Measurements from ENCODE around the gene HBG2.
"Not testable (repeated sequence)": the region's sequence is repeated elsewhere in the genome, so short reads cannot be mapped to it uniquely, and the experiment has no call there.

The HBG2 gene

GRCh38 chr11:5254646-5255413 is at the start of gene HBG2:
Gene HBG2 (minus strand): TSS chr11:5254781. CDS start chr11:5254728, 53 bp downstream.
- DNase-seq = not testable (repeated sequence)

- no peak for DNase-seq
Measured at GRCh38 chr11:5304046-5304445, 49.5 kb upstream of the HBG2 start.

- no peak for DNase-seq
Measured at GRCh38 chr11:5303626-5304025, 49.0 kb upstream of the HBG2 start.

GRCh38 chr11:5301846-5302245 is 47.3 kb upstream of the HBG2 start, which contains the start of gene OR51B4:
Gene OR51B4 (minus strand): TSS chr11:5301946. CDS start chr11:5301946, 0 bp downstream.
- DNase-seq = no peak

- DNase-seq = no peak
Measured at GRCh38 chr11:5300251-5300650, 45.7 kb upstream of the HBG2 start.

GRCh38 chr11:5298451-5298850 is 43.9 kb upstream of the HBG2 start:
- DNase-seq = no peak

GRCh38 chr11:5297721-5298323 is 43.2 kb upstream of the HBG2 start:
- no peak for DNase-seq

- not testable (repeated sequence) for DNase-seq
Measured at GRCh38 chr11:5294342-5294995, 39.9 kb upstream of the HBG2 start.

GRCh38 chr11:5293028-5293427 is 38.4 kb upstream of the HBG2 start:
- DNase-seq = no peak

GRCh38 chr11:5291207-5291838 is 36.7 kb upstream of the HBG2 start:
- no peak for DNase-seq

- DNase-seq = no peak
Measured at GRCh38 chr11:5290106-5290505, 35.5 kb upstream of the HBG2 start.

- DNase-seq = no peak
Measured at GRCh38 chr11:5289696-5290095, 35.1 kb upstream of the HBG2 start.

GRCh38 chr11:5288906-5289550 is 34.4 kb upstream of the HBG2 start:
- no peak for DNase-seq

- no peak for DNase-seq
Measured at GRCh38 chr11:5288108-5288905, 33.7 kb upstream of the HBG2 start.

- no peak for DNase-seq
Measured at GRCh38 chr11:5286901-5287300, 32.3 kb upstream of the HBG2 start.

GRCh38 chr11:5286351-5286750 is 31.8 kb upstream of the HBG2 start:
- DNase-seq = no peak

- no peak for DNase-seq
Measured at GRCh38 chr11:5285703-5286340, 31.2 kb upstream of the HBG2 start.

GRCh38 chr11:5284637-5285036 is 30.1 kb upstream of the HBG2 start:
- no peak for DNase-seq

GRCh38 chr11:5283882-5284281 is 29.3 kb upstream of the HBG2 start:
- no peak for DNase-seq

GRCh38 chr11:5283086-5283485 is 28.5 kb upstream of the HBG2 start:
- no peak for DNase-seq

- no peak for DNase-seq
Measured at GRCh38 chr11:5282628-5283027, 28.0 kb upstream of the HBG2 start.

GRCh38 chr11:5281596-5281995 is 27.0 kb upstream of the HBG2 start:
- DNase-seq = no peak
